GM23338 (cell line): Measurements from ENCODE around the gene CIZ1. TPM values are rescaled to one million over a fixed set of nuclear protein-coding genes. Genes with fewer than 3 reads are reported as not detected.

Source experiments
- ATAC-seq: fragments of 200-7000 bp; cut with Tn5 transposase; 3 replicates; pipeline ENCODE4 v1.9.1; 2020
- DNase-seq: peaks from one replicate; pipeline ENCODE4 v3.0.0-alpha.2; 2015; ENCODE audit warnings: low spot score
- H2AFZ ChIP-seq: fragments of 200-600 bp; sonication (generic); 2 replicates; pipeline ENCODE4 v1.8.0; 2016; ENCODE audit warnings: antibody characterized with exemption, mild to moderate bottlenecking, moderate library complexity
- H3F3A ChIP-seq: fragments of 200-600 bp; sonication (generic); replicated peaks from 2 replicates; pipeline ENCODE4 v1.8.0; 2017; ENCODE audit warnings: antibody characterized with exemption, mixed run types, low read depth
- H3K27ac ChIP-seq: fragments of 200-600 bp; sonication (generic); 2 replicates; pipeline ENCODE4 v1.6.1; 2016; ENCODE audit warnings: low read depth
- H3K27me3 ChIP-seq: fragments of 200-600 bp; sonication (generic); 2 replicates; pipeline ENCODE4 v1.8.0; 2016; ENCODE audit warnings: mild to moderate bottlenecking, mixed run types, moderate library complexity; ENCODE audit not compliant: insufficient read depth
- H3K36me3 ChIP-seq: fragments of 200-600 bp; sonication (generic); 2 replicates; pipeline ENCODE4 v1.8.0; 2016; ENCODE audit warnings: mild to moderate bottlenecking; ENCODE audit not compliant: insufficient read depth
- H3K4me1 ChIP-seq: fragments of 200-600 bp; sonication (generic); 2 replicates; pipeline ENCODE4 v1.8.0; 2016; ENCODE audit warnings: mild to moderate bottlenecking, moderate library complexity; ENCODE audit not compliant: insufficient read depth
- H3K4me2 ChIP-seq: fragments of 200-600 bp; sonication (generic); 2 replicates; pipeline ENCODE4 v1.7.1; 2017; ENCODE audit warnings: mixed run types
- H3K4me3 ChIP-seq: fragments of 200-600 bp; sonication (generic); 2 replicates; pipeline ENCODE4 v1.6.1; 2016; ENCODE audit warnings: mixed run types
- H3K79me2 ChIP-seq: fragments of 200-600 bp; sonication (generic); replicated peaks from 2 replicates; pipeline ENCODE4 v1.8.0; 2017; ENCODE audit warnings: mild to moderate bottlenecking; ENCODE audit not compliant: insufficient read depth
- H3K9me2 ChIP-seq: fragments of 200-600 bp; sonication (generic); 2 replicates; pipeline ENCODE4 v1.8.0; 2017; ENCODE audit not compliant: insufficient read depth
- H4K20me1 ChIP-seq: fragments of 200-600 bp; sonication (generic); replicated peaks from 2 replicates; pipeline ENCODE4 v1.8.0; 2017; ENCODE audit warnings: mild to moderate bottlenecking; ENCODE audit not compliant: insufficient read depth
- H3K27ac Mint-ChIP-seq: 2 replicates; pipeline ENCODE4 v1.8.0; 2020; ENCODE audit warnings: inconsistent platforms, mild to moderate bottlenecking, moderate library complexity, mixed read lengths
- H3K27me3 Mint-ChIP-seq: 3 replicates; pipeline ENCODE4 v1.8.0; 2022; ENCODE audit warnings: low read depth, mild to moderate bottlenecking, moderate library complexity, mixed read lengths, inconsistent platforms; ENCODE audit not compliant: insufficient read depth, poor library complexity
- H3K36me3 Mint-ChIP-seq: 3 replicates; pipeline ENCODE4 v1.8.0; 2021; ENCODE audit warnings: low read depth, mild to moderate bottlenecking, inconsistent platforms, moderate library complexity, mixed read lengths
- H3K4me1 Mint-ChIP-seq: 3 replicates; pipeline ENCODE4 v1.8.0; 2020; ENCODE audit warnings: mild to moderate bottlenecking, inconsistent platforms, mixed read lengths
- H3K4me3 Mint-ChIP-seq: 3 replicates; pipeline ENCODE4 v1.8.0; 2021; ENCODE audit warnings: moderate library complexity, mild to moderate bottlenecking, inconsistent platforms, mixed read lengths
- H3K9me3 Mint-ChIP-seq: 3 replicates; pipeline ENCODE4 v1.8.0; 2020; ENCODE audit warnings: moderate library complexity, mild to moderate bottlenecking, inconsistent platforms, mixed read lengths
- CREB1 ChIP-seq: fragments of 250-450 bp; sonication (Bioruptor Pico); IDR thresholded peaks from 2 replicates; pipeline ENCODE4 v1.5.0; 2020; ENCODE audit warnings: low read depth, mild to moderate bottlenecking, moderate library complexity
- CTCF ChIP-seq, 2 experiments: fragments of 200-600 bp in 1 of 2; sonication (generic) in 1 of 2; conservative IDR thresholded peaks; 2 replicates each; pipeline versions ENCODE4 v1.5.1 to v1.6.1; 2016 to 2017; ENCODE audit warnings: antibody characterized with exemption in 2 of 2, low read depth in 2 of 2, mild to moderate bottlenecking in 2 of 2, moderate library complexity in 1 of 2
- ETS1 ChIP-seq: IDR thresholded peaks from 2 replicates; pipeline ENCODE4 v1.6.1; 2016; ENCODE audit warnings: antibody characterized with exemption
- JUNB ChIP-seq: IDR thresholded peaks from one replicate; pipeline ENCODE4 v1.6.1; 2016; ENCODE audit warnings: antibody characterized with exemption; ENCODE audit not compliant: unreplicated experiment
- NANOG ChIP-seq: IDR thresholded peaks from 2 replicates; pipeline ENCODE4 v1.6.1; 2016; ENCODE audit warnings: antibody characterized with exemption, borderline replicate concordance
- POLR2AphosphoS5 ChIP-seq: IDR thresholded peaks from 2 replicates; pipeline ENCODE4 v1.6.1; 2016; ENCODE audit warnings: antibody characterized with exemption, low read depth
- ZNF114 ChIP-seq: fragments of 250-450 bp; sonication (Bioruptor Pico); IDR thresholded peaks from 2 replicates; pipeline ENCODE4 v1.5.0; 2020; ENCODE audit warnings: mild to moderate bottlenecking, moderate library complexity
- ZNF331 ChIP-seq: fragments of 250-450 bp; sonication (Bioruptor Pico); IDR thresholded peaks from 2 replicates; pipeline ENCODE4 v1.5.0; 2020; ENCODE audit warnings: low read depth, mild to moderate bottlenecking, moderate library complexity
- ZNF462 ChIP-seq: fragments of 250-450 bp; sonication (Bioruptor Pico); IDR thresholded peaks from 2 replicates; pipeline ENCODE4 v1.5.0; 2020; ENCODE audit warnings: mild to moderate bottlenecking, moderate library complexity
- polyA plus RNA-seq: library from polyadenylated mRNA; unstranded; fragments of >200 nt; fragmentation: Nextera tagmentation; extraction: Ambion mirVana; gene quantifications from 2 replicates; pipeline ENCODE4 v1.2.1, GENCODE V29; 2016
- total RNA-seq: library from RNA; depleted of rRNA; stranded (reverse); fragments of >200 nt; shearing (Covaris generic); gene quantifications from 2 replicates; pipeline ENCODE4 v1.2.3, GENCODE V29; 2014

CIZ1 gene
- total and polyA plus RNA-seq, 2 experiments from 2014 or later, result 49.6 to 61.4 TPM

- no peaks in the 10 kb centered on the region for H3K9me2 ChIP-seq
- H3K4me2 ChIP-seq, result no peak overlapping the region
- TF ChIP-seq ETS1, result no peak
- no peaks in the 10 kb centered on the region for H3K27me3 ChIP-seq
- Mint-ChIP-seq H3K4me1 (peaks cover 25% of the 10 kb centered on the region), H3K4me3 (no peak overlapping the region; the same call in 2 of the 3 replicates), H3K9me3 (no peaks in the 10 kb centered on the region; the same call in 2 of the 3 replicates), H3K36me3 (peaks cover 1% of the 10 kb centered on the region; the same call in 1 of the 3 replicates), H3K27ac (no peak overlapping the region), H3K27me3 (peaks cover 21% of the 10 kb centered on the region)
- H3K4me1 ChIP-seq, result peaks cover 9% of the 10 kb centered on the region; the same call in 1 of the 2 replicates
- H3K36me3 ChIP-seq, result no peaks in the 10 kb centered on the region
- 0 out of 2 replicates have a peak, but pooled peaks cover 4% of the 10 kb centered on the region for H3K79me2 ChIP-seq
- H4K20me1 ChIP-seq, result 0 out of 2 replicates have a peak, but pooled peaks cover 3% of the 10 kb centered on the region
- H3K4me3 ChIP-seq, result no peak overlapping the region
- peaks cover 5% of the 10 kb centered on the region; the same call in 1 of the 2 replicates for H3F3A ChIP-seq
- DNase-seq (no peak), ATAC-seq (no peak)
- no peak overlapping the region for H2AFZ ChIP-seq
- H3K27ac ChIP-seq, result no peak overlapping the region
Measured at GRCh38 chr9:128206916-128207910, 15.8 kb upstream of the CIZ1 start.

- Mint-ChIP-seq H3K9me3 (no peaks in the 10 kb centered on the region; the same call in 2 of the 3 replicates), H3K27me3 (peaks cover 17% of the 10 kb centered on the region)
- TF ChIP-seq JUNB, result no peak
- no peak for TF ChIP-seq ETS1
- no peak for TF ChIP-seq ZNF331
- no peak for TF ChIP-seq ZNF462 (CRISPR knock-in tag)
- TF ChIP-seq ZNF114, result no peak
- no peak for TF ChIP-seq POLR2AphosphoS5
- TF ChIP-seq NANOG, result no peak
- TF ChIP-seq CTCF (conservative IDR thresholded peaks at IDR 0.05; ENCODE audit: low read depth in 2 of 2), result no peak
- no peak for TF ChIP-seq CREB1 (CRISPR knock-in tag)
Measured at GRCh38 chr9:128206484-128206883, 15.1 kb upstream of the CIZ1 start.

More at GRCh38 chr9:128206484-128206883, 15.1 kb upstream of the CIZ1 start:
- no peak overlapping the region for H3K4me2 ChIP-seq
- H4K20me1 ChIP-seq, result 0 out of 2 replicates have a peak, but pooled peaks cover 3% of the 10 kb centered on the region
- H3K27me3 ChIP-seq, result no peaks in the 10 kb centered on the region
- H3K4me3 ChIP-seq, result no peak overlapping the region
- H3K4me1 ChIP-seq, result peaks cover 9% of the 10 kb centered on the region; the same call in 1 of the 2 replicates
- Mint-ChIP-seq H3K36me3 (no peaks in the 10 kb centered on the region; the same call in 2 of the 3 replicates), H3K4me3 (no peak overlapping the region), H3K4me1 (peaks cover 32% of the 10 kb centered on the region), H3K27ac (no peak overlapping the region)
- H3K27ac ChIP-seq, result no peak overlapping the region
- H3F3A ChIP-seq, result peaks cover 9% of the 10 kb centered on the region
- H3K79me2 ChIP-seq, result 0 out of 2 replicates have a peak, but pooled peaks cover 4% of the 10 kb centered on the region
- no peak overlapping the region for H2AFZ ChIP-seq
- H3K36me3 ChIP-seq, result no peaks in the 10 kb centered on the region
- ATAC-seq (no peak), DNase-seq (no peak)
- no peaks in the 10 kb centered on the region for H3K9me2 ChIP-seq
